Measurements from ENCODE around the gene TOM1L1. TPM values are rescaled to one million over a fixed set of nuclear protein-coding genes. Genes with fewer than 3 reads are reported as not detected.

Gene TOM1L1
- total RNA-seq, 1 donor from 2014 or later = 9.6 TPM

DNA sequence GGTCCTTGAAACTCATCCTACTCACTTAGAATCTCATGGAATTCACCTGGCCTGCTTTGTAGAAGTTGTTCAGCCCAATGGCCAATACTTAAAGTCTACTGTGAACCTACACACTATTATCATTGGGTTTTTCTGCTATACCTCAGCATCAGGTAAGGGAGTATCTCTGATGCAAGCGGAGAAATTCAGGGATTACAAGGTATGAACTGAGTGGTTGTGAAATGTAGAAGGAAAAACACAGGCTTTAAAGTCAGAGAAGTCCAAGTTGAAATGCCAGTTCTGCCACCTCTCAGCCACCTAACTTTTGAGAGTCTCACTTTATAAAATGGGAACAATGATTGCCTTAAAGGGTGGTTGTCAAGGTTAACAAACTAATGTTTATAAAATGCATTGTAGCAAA lies 36.8 kb downstream of the TOM1L1 start:
- intact Hi-C loops (cut with DNase I) = loop anchor here (2.0 kb wide), 1 partner anchor 25 kb away; no protein-coding TSS in a partner anchor
- DNase-seq (ENCODE audit: low spot score) = no peak

GRCh38 chr17:54941285-54941684 lies 40.6 kb downstream of the TOM1L1 start:
- intact Hi-C loops (cut with DNase I) = no loop called here
- DNase-seq (ENCODE audit: low spot score) = no peak

- intact Hi-C loops (cut with DNase I) = no loop called here
- no peak for DNase-seq (ENCODE audit: low spot score)
Observed at GRCh38 chr17:54944796-54945195, 44.1 kb downstream of the TOM1L1 start.

GRCh38 chr17:54945231-54945630 lies 44.6 kb downstream of the TOM1L1 start:
- DNase-seq (ENCODE audit: low spot score) = no peak
- intact Hi-C loops (cut with DNase I) = no loop called here

GRCh38 chr17:54945671-54946070 lies 45.0 kb downstream of the TOM1L1 start:
- intact Hi-C loops (cut with DNase I) = no loop called here

DNA sequence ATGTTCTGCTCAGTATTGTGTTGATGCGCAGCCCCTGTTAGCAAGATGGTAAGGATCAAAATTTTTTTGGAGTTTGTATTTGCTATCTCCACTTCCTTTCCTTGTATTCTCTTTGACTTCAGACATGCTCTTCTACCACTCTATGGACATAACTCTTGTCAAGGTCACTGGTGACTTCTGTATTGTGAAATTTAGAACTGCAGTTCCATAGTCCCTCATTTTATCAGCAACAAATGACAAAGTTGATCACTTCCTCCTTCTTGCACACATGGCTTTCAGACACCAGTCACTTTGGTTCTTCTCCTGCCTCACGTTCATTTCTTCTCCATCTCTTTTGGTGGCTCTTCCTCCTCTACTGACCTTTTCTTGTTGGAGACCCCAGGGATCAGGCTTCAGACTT lies 46.7 kb downstream of the TOM1L1 start:
- intact Hi-C loops (cut with DNase I) = no loop called here
- no peak for DNase-seq (ENCODE audit: low spot score)

More at GRCh38 chr17:54945671-54946070, 45.0 kb downstream of the TOM1L1 start:
- DNase-seq (ENCODE audit: low spot score) = no peak

GRCh38 chr17:54948380-54948779 lies 47.7 kb downstream of the TOM1L1 start:
- no peak for DNase-seq (ENCODE audit: low spot score)
- intact Hi-C loops (cut with DNase I) = no loop called here

DNA sequence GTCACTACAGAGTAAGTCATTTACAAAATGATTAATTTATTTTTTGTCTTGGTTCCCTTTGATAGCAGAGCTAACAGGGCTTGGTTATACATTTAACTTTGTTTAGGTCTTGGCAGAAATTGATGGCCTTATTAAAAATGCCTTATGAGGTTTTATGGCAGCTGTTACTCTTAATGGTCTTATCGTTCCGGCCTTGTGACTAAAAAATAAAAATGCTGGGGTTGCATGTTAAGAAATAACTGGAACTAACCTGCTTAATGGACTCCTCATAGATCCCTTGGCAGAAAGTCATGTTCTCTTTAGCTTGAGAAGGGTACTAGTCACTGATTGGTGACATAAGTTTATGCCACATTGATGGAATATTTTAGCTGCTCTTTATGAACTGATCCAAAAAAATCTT lies 49.5 kb downstream of the TOM1L1 start:
- intact Hi-C loops (cut with DNase I) = no loop called here
- no peak for DNase-seq (ENCODE audit: low spot score)

- no peak for DNase-seq (ENCODE audit: low spot score)
- intact Hi-C loops (cut with DNase I) = no loop called here
Observed at GRCh38 chr17:54951286-54951685, 50.6 kb downstream of the TOM1L1 start.

DNA sequence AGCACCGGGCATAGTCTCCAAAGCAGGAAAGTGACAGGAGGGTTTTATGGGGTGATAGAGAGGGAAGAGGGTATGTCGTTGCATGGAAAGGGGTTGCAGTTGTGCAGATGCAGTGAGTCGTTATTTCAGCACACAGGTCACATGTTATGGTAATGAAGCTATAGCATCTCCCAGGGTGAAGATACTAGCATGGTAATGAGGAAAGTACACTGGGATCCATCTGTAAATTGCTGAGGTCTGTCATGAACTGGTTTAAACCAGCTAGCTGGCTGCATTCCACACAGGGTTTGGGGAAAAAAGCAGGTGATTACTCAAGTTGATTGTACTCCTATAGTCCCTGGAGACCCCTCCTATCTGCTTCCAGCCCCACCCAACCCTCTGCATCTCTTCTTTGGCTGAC lies 56.1 kb downstream of the TOM1L1 start:
- intact Hi-C loops (cut with DNase I) = no loop called here
- DNase-seq (ENCODE audit: low spot score) = no peak

GRCh38 chr17:54967621-54968261 lies 67.1 kb downstream of the TOM1L1 start:
- DNase-seq (ENCODE audit: low spot score) = no peak
- intact Hi-C loops (cut with DNase I) = no loop called here

DNA sequence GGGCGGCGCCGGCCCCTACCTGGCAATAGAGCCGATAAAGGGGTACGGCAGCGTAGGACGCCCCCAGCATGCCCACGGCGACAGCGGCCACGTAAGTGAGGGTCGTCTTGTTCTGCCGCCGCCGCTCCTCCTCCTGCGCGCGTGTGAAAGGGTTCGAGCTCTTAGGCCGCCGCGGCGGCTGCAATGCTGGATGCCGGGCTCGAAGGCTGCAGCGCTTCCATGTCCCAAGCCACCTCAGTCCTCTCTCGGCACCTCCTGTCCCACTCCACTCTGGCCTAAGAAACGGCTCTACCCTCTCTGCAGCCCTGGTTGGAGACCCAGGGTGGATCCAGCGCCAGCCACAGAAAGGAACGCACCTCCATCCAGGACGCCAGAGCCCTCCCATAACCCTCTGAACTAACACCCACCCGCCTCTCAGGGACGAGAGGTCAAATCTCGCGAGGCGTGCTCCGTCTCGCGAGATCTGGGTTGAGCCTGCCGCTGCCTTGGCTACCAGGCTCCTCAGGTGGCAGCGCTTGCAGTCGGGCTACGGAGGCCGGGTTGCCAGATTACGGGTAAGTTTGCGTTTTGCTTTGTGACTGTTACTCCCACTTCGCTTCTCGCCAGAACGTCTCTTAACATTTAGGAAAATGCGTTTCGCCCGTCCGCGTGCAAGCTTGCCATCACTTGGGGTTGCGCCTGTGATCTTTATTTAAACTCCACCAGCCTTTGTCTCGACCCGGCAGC lies 67.8 kb downstream of the TOM1L1 start, which contains the start of the genes COX11 and STXBP4:
Gene COX11 (minus strand): TSS at position 393 of the 726 bp plus-strand sequence. CDS start 8 bp downstream, at position 385.
Gene STXBP4 (plus strand): TSS at position 504 of the 726 bp plus-strand sequence. CDS start 17,455 bp downstream, outside the sequence.
- peak; percentile 97 for DNase-seq (ENCODE audit: low spot score)
- intact Hi-C loops (cut with DNase I) = no loop called here

- intact Hi-C loops (cut with DNase I) = no loop called here
- DNase-seq (ENCODE audit: low spot score) = no peak
Observed at GRCh38 chr17:54968988-54969332, 68.3 kb downstream of the TOM1L1 start.

GRCh38 chr17:54969658-54970572 lies 69.3 kb downstream of the TOM1L1 start:
- intact Hi-C loops (cut with DNase I) = no loop called here
- no peak for DNase-seq (ENCODE audit: low spot score)

DNA sequence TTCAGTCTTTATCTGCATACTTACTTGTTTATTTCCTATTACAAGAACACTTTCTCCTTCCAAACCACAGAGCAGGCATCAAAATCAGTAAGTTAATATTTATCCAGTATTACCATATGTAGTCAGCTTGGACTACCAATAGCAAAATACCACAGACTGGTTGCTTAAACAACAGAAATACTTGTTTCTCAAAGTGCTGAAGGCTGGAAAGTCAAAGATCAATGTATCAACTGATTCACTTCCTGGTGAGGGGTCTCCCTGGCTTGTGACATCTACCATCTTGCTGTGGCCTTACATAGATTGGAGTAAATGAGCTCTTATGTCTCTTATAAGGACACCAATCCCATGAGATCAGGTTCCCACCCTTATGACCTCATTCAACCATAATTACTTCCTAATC lies 70.5 kb downstream of the TOM1L1 start:
- intact Hi-C loops (cut with DNase I) = no loop called here

DNA sequence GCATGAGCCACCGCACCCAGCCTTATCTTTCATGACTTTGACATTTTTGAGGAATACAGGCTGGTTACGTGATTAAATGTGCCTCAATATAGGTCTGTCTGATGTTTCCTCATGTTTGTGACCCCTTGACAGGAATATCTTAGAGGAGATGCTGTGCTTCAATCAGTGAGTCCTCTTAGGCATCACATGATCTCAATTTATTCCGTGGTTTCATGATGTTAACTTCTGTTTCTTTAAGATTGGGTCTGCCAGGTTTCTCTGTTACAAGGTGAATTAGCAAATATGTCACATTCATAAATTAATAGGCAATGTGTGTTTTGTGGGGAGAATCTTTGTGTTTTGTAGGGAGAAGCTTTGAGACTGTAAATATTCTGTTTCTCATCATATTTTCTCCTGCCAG lies 71.2 kb downstream of the TOM1L1 start:
- intact Hi-C loops (cut with DNase I) = no loop called here
- no peak for DNase-seq (ENCODE audit: low spot score)

More for the DNA sequence above, 70.5 kb downstream of the TOM1L1 start:
- no peak for DNase-seq (ENCODE audit: low spot score)

GRCh38 chr17:54972406-54973138 lies 71.9 kb downstream of the TOM1L1 start:
- intact Hi-C loops (cut with DNase I) = no loop called here
- DNase-seq (ENCODE audit: low spot score) = no peak

- intact Hi-C loops (cut with DNase I) = no loop called here
Observed at GRCh38 chr17:54974759-54975158, 74.1 kb downstream of the TOM1L1 start.

GRCh38 chr17:54976316-54976715 lies 75.7 kb downstream of the TOM1L1 start:
- intact Hi-C loops (cut with DNase I) = no loop called here
- no peak for DNase-seq (ENCODE audit: low spot score)

More at GRCh38 chr17:54974759-54975158, 74.1 kb downstream of the TOM1L1 start:
- no peak for DNase-seq (ENCODE audit: low spot score)

Measured in cardiac septum (tissue), 1 donor.